Sigmoid colon (tissue), 4 donors: ENCODE measurements around the gene KIAA0930.

Experiments
- EP300 ChIP-seq, 4 donors: sonication (generic); formaldehyde crosslinking; IDR thresholded peaks; one replicate each; pipeline ENCODE4 v1.6.1; 2017; ENCODE audit warnings: antibody characterized with exemption in 4 of 4
- POLR2A ChIP-seq, 2 donors: fragments of 450-650 bp; IDR thresholded peaks; one replicate each; pipeline ENCODE4 v1.6.1; 2016; ENCODE audit warnings: antibody characterized with exemption in 2 of 2, mild to moderate bottlenecking in 2 of 2, moderate library complexity in 2 of 2
- TF ChIP-seq, protein P1 (sequence below), 4 experiments: fragments of 450-650 bp in 3 of 4; fragments of 200-600 bp in 1 of 4; IDR thresholded peaks; one replicate each; pipeline ENCODE4 v1.5.1; 2016 to 2019; ENCODE audit warnings: antibody characterized with exemption in 4 of 4, mild to moderate bottlenecking in 3 of 4, moderate library complexity in 2 of 4

DNA sequence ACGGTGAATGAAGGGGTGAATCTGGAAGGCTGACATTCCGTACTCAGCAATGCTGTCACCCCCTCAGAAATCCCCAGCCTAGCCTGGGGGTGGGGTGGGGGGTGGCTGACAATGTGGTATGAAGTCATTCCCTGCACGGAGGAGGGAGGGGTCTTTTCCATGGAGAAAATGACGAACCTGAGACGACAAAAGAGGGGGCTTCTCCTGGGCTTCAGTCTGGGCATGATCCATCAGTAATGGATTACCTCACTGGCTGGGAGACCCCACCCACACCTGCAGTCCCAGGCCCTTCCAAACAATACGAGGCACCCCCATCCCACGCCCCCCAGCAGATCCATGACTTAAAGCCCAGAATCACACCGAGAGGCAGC is 1.0 kb downstream of the KIAA0930 start:
- TF ChIP-seq POLR2A (IDR thresholded peaks at IDR 0.05) (no peak), EP300 (IDR thresholded peaks at IDR 0.05) (no peak)
- TF ChIP-seq, protein P1, sequence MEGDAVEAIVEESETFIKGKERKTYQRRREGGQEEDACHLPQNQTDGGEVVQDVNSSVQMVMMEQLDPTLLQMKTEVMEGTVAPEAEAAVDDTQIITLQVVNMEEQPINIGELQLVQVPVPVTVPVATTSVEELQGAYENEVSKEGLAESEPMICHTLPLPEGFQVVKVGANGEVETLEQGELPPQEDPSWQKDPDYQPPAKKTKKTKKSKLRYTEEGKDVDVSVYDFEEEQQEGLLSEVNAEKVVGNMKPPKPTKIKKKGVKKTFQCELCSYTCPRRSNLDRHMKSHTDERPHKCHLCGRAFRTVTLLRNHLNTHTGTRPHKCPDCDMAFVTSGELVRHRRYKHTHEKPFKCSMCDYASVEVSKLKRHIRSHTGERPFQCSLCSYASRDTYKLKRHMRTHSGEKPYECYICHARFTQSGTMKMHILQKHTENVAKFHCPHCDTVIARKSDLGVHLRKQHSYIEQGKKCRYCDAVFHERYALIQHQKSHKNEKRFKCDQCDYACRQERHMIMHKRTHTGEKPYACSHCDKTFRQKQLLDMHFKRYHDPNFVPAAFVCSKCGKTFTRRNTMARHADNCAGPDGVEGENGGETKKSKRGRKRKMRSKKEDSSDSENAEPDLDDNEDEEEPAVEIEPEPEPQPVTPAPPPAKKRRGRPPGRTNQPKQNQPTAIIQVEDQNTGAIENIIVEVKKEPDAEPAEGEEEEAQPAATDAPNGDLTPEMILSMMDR (IDR thresholded peaks at IDR 0.05): no peak
